ENCODE results near the gene OVOL3. TPM values are rescaled to one million over a fixed set of nuclear protein-coding genes. Genes with fewer than 3 reads are reported as not detected.

Gene OVOL3
- total RNA-seq, 4 donors from 2014 or later, result not detected

- peak; percentile 74 for DNase-seq (ENCODE audit: low spot score)
Observed at GRCh38 chr19:36115453-36116343, 4.8 kb downstream of the OVOL3 start, which contains the start of gene TBCB. TSS of gene TBCB (plus strand) at chr19:36115468. CDS start at chr19:36115561, 93 bp downstream.

GRCh38 chr19:36116344-36116637 is 5.3 kb downstream of the OVOL3 start:
- no peak for DNase-seq (ENCODE audit: low spot score)
- TF ChIP-seq CTCF (IDR thresholded peaks at IDR 0.05), result no peak
- ATAC-seq (ENCODE audit: low FRiP score), result no peak

More at GRCh38 chr19:36115453-36116343, 4.8 kb downstream of the OVOL3 start, which contains the start of gene TBCB:
- peak; percentile 69 for ATAC-seq (ENCODE audit: low FRiP score)
- TF ChIP-seq CTCF (IDR thresholded peaks at IDR 0.05), result no peak

- DNase-seq (ENCODE audit: low spot score) (no peak), ATAC-seq (ENCODE audit: low FRiP score) (no peak)
- no peak for TF ChIP-seq CTCF (IDR thresholded peaks at IDR 0.05)
Observed at GRCh38 chr19:36120092-36120983, 9.4 kb downstream of the OVOL3 start.

- no peak for DNase-seq (ENCODE audit: low spot score)
- TF ChIP-seq CTCF (IDR thresholded peaks at IDR 0.05), result no peak
- ATAC-seq (ENCODE audit: low FRiP score), result no peak
Observed at GRCh38 chr19:36120984-36121358, 10.0 kb downstream of the OVOL3 start.

GRCh38 chr19:36121486-36122124 is 10.7 kb downstream of the OVOL3 start:
- DNase-seq (ENCODE audit: low spot score), result no peak
- ATAC-seq (ENCODE audit: low FRiP score), result no peak

GRCh38 chr19:36125557-36125956 is 14.6 kb downstream of the OVOL3 start:
- TF ChIP-seq CTCF (IDR thresholded peaks at IDR 0.05), result no peak
- DNase-seq (ENCODE audit: low spot score) (no peak), ATAC-seq (ENCODE audit: low FRiP score) (no peak)

More at GRCh38 chr19:36121486-36122124, 10.7 kb downstream of the OVOL3 start:
- no peak for TF ChIP-seq CTCF (IDR thresholded peaks at IDR 0.05)
